HFFc6 (cell line): Measurements from ENCODE around the gene BRCA2. TPM values are rescaled to one million over a fixed set of nuclear protein-coding genes. Genes with fewer than 3 reads are reported as not detected.

Experiments
- DNase-seq: peaks from one replicate; pipeline ENCODE4 v3.0.0-alpha.2; 2018
- H3K27ac Mint-ChIP-seq: 2 replicates; pipeline ENCODE4 v1.8.0; 2020; ENCODE audit warnings: mild to moderate bottlenecking, mixed read lengths
- H3K27me3 Mint-ChIP-seq: 2 replicates; pipeline ENCODE4 v1.8.0; 2021; ENCODE audit warnings: mild to moderate bottlenecking, moderate library complexity, mixed read lengths; ENCODE audit not compliant: insufficient read depth
- H3K36me3 Mint-ChIP-seq: 2 replicates; pipeline ENCODE4 v1.8.0; 2021; ENCODE audit warnings: low read depth, mixed read lengths
- H3K4me1 Mint-ChIP-seq: 2 replicates; pipeline ENCODE4 v1.8.0; 2020; ENCODE audit warnings: low read depth, mixed read lengths
- H3K4me3 Mint-ChIP-seq: 2 replicates; pipeline ENCODE4 v1.8.0; 2020; ENCODE audit warnings: mild to moderate bottlenecking, moderate library complexity, mixed read lengths
- H3K9me3 Mint-ChIP-seq: 2 replicates; pipeline ENCODE4 v1.8.0; 2020; ENCODE audit warnings: mild to moderate bottlenecking, mixed read lengths
- CTCF ChIP-seq: fragments of 200-600 bp; sonication (generic); IDR thresholded peaks from 2 replicates; pipeline ENCODE4 v1.5.0; 2021; ENCODE audit warnings: antibody characterized with exemption, mild to moderate bottlenecking
- total RNA-seq, 6 experiments: library from RNA; stranded (reverse); fragmentation: NEBNext Ultra II Directional; extraction: Animal tissue kit (Norgen Biotek cat#: 25700); gene quantifications; 2 replicates in 1 of 6; 3 replicates in 5 of 6; pipeline ENCODE4 v1.2.3, GENCODE V29; 2021

The BRCA2 gene
- total RNA-seq, 6 experiments from 2014 or later, result 4.0 to 8.4 (median 8.2) TPM

GRCh38 chr13:32314271-32315237, 754 bp upstream of the BRCA2 start:
- Mint-ChIP-seq H3K4me1 (peaks cover 28% of the 10 kb centered on the region), H3K27ac (peak overlapping the region; percentile 100), H3K9me3 (no peaks in the 10 kb centered on the region; the same call in 1 of the 2 replicates), H3K27me3 (peaks cover 2% of the 10 kb centered on the region; the same call in 1 of the 2 replicates), H3K36me3 (no peaks in the 10 kb centered on the region), H3K4me3 (peak overlapping the region; percentile 93)
- peak; percentile 48 for DNase-seq
- TF ChIP-seq CTCF, result no peak

DNA sequence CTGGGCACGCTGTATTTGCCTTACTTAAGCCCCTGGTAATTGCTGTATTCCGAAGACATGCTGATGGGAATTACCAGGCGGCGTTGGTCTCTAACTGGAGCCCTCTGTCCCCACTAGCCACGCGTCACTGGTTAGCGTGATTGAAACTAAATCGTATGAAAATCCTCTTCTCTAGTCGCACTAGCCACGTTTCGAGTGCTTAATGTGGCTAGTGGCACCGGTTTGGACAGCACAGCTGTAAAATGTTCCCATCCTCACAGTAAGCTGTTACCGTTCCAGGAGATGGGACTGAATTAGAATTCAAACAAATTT, 676 bp downstream of the BRCA2 start:
- no peaks in the 10 kb centered on the region; the same call in 1 of the 2 replicates for H3K9me3 Mint-ChIP-seq
- H3K27me3 Mint-ChIP-seq, result no peaks in the 10 kb centered on the region
- peaks cover 17% of the 10 kb centered on the region for H3K4me1 Mint-ChIP-seq
- TF ChIP-seq CTCF, result no peak
- H3K27ac Mint-ChIP-seq, result peak overlapping the region; percentile 100
- peak overlapping the region; percentile 93 for H3K4me3 Mint-ChIP-seq
- DNase-seq, result no peak
- H3K36me3 Mint-ChIP-seq, result no peaks in the 10 kb centered on the region; the same call in 1 of the 2 replicates

DNA sequence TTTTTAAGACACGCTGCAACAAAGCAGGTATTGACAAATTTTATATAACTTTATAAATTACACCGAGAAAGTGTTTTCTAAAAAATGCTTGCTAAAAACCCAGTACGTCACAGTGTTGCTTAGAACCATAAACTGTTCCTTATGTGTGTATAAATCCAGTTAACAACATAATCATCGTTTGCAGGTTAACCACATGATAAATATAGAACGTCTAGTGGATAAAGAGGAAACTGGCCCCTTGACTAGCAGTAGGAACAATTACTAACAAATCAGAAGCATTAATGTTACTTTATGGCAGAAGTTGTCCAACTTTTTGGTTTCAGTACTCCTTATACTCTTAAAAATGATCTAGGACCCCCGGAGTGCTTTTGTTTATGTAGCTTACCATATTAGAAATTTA, 1.2 kb downstream of the BRCA2 start:
- peaks cover 17% of the 10 kb centered on the region for H3K4me1 Mint-ChIP-seq
- H3K36me3 Mint-ChIP-seq, result no peaks in the 10 kb centered on the region; the same call in 1 of the 2 replicates
- H3K9me3 Mint-ChIP-seq, result no peaks in the 10 kb centered on the region; the same call in 1 of the 2 replicates
- H3K4me3 Mint-ChIP-seq, result peak overlapping the region; percentile 93
- TF ChIP-seq CTCF, result no peak
- H3K27me3 Mint-ChIP-seq, result no peaks in the 10 kb centered on the region
- peak overlapping the region; percentile 100 for H3K27ac Mint-ChIP-seq
- DNase-seq, result no peak

DNA sequence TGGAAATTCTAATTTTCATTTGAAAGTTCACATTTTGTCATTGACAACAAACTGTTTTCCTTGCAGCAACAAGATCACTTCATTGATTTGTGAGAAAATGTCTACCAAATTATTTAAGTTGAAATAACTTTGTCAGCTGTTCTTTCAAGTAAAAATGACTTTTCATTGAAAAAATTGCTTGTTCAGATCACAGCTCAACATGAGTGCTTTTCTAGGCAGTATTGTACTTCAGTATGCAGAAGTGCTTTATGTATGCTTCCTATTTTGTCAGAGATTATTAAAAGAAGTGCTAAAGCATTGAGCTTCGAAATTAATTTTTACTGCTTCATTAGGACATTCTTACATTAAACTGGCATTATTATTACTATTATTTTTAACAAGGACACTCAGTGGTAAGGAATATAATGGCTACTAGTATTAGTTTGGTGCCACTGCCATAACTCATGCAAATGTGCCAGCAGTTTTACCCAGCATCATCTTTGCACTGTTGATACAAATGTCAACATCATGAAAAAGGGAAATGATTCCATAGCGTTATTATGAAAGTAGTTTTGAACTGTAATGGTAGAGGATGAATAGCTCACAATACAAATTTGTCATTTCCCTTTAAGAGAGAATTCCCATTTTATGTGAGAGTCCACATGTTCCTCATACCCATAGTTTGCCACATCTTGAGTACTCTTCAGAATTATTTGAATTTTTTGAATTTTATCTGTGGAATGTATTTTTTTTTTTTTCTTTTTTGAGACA, 2.6 kb downstream of the BRCA2 start:
- DNase-seq, result no peak
- Mint-ChIP-seq H3K27me3 (no peaks in the 10 kb centered on the region), H3K4me3 (no peak overlapping the region), H3K9me3 (no peaks in the 10 kb centered on the region; the same call in 1 of the 2 replicates), H3K36me3 (peaks cover 9% of the 10 kb centered on the region; the same call in 1 of the 2 replicates), H3K27ac (no peak overlapping the region), H3K4me1 (peaks cover 17% of the 10 kb centered on the region)
- no peak for TF ChIP-seq CTCF

- DNase-seq, result no peak
- Mint-ChIP-seq H3K27me3 (no peaks in the 10 kb centered on the region), H3K9me3 (no peaks in the 10 kb centered on the region), H3K4me3 (no peak overlapping the region), H3K4me1 (peaks cover 26% of the 10 kb centered on the region), H3K27ac (0 out of 2 replicates have a peak overlapping the region, but pooled peaks have one; percentile 8), H3K36me3 (peaks cover 9% of the 10 kb centered on the region; the same call in 1 of the 2 replicates)
- no peak for TF ChIP-seq CTCF
Observed at GRCh38 chr13:32320528-32320927, 5.2 kb downstream of the BRCA2 start.
